ENCODE measurements around the gene DPF3. TPM values are rescaled to one million over a fixed set of nuclear protein-coding genes. Genes with fewer than 3 reads are reported as not detected.

DPF3 gene
- total and polyA plus RNA-seq, 2 of the 13 experiments (the other 11 are each of a cell fraction or from before 2014, with no cell fraction given): 0.09 to 0.60 TPM

GRCh38 chr14:72926292-72927028, 32.6 kb upstream of the DPF3 start, which contains the start of gene DCAF4 (continued):
- TF ChIP-seq ARNT (IDR thresholded peaks at IDR 0.05) (no peak), ZNF383 (CRISPR knock-in tag; IDR thresholded peaks at IDR 0.05; ENCODE audit: borderline replicate concordance) (no peak), CBX1 (IDR thresholded peaks at IDR 0.05; ENCODE audit: low read depth) (no peak), ZNF124 (CRISPR knock-in tag; IDR thresholded peaks at IDR 0.05) (no peak), MIER3 (CRISPR knock-in tag; IDR thresholded peaks at IDR 0.05; ENCODE audit: borderline replicate concordance) (no peak), KLF9 (CRISPR knock-in tag; IDR thresholded peaks at IDR 0.05; ENCODE audit: low read depth) (0 out of 2 replicates have a peak, but pooled peaks have one; percentile 61), ZSCAN12 (CRISPR knock-in tag; IDR thresholded peaks at IDR 0.05) (no peak), ZNF143 (CRISPR knock-in tag; IDR thresholded peaks at IDR 0.05) (no peak), ZNF737 (CRISPR knock-in tag; IDR thresholded peaks at IDR 0.05; ENCODE audit: borderline replicate concordance) (no peak), FOXC1 (CRISPR knock-in tag; IDR thresholded peaks at IDR 0.05; ENCODE audit: borderline replicate concordance) (peak; percentile 77; the same call in 1 of the 2 replicates), SNAPC4 (CRISPR knock-in tag; IDR thresholded peaks at IDR 0.05) (no peak), PREB (CRISPR knock-in tag; IDR thresholded peaks at IDR 0.05) (no peak), GPBP1L1 (CRISPR knock-in tag; IDR thresholded peaks at IDR 0.05) (no peak), ZNF878 (CRISPR knock-in tag; IDR thresholded peaks at IDR 0.05) (no peak), ZNF816 (CRISPR knock-in tag; IDR thresholded peaks at IDR 0.05; ENCODE audit: borderline replicate concordance) (no peak)
- TF ChIP-seq, protein P1, sequence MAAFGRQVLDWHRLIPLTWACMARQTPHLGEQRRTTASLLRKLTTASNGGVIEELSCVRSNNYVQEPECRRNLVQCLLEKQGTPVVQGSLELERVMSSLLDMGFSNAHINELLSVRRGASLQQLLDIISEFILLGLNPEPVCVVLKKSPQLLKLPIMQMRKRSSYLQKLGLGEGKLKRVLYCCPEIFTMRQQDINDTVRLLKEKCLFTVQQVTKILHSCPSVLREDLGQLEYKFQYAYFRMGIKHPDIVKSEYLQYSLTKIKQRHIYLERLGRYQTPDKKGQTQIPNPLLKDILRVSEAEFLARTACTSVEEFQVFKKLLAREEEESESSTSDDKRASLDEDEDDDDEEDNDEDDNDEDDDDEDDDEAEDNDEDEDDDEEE (CRISPR knock-in tag; IDR thresholded peaks at IDR 0.05): 0 out of 2 replicates have a peak, but pooled peaks have one; percentile 79
- TF ChIP-seq, protein P2, sequence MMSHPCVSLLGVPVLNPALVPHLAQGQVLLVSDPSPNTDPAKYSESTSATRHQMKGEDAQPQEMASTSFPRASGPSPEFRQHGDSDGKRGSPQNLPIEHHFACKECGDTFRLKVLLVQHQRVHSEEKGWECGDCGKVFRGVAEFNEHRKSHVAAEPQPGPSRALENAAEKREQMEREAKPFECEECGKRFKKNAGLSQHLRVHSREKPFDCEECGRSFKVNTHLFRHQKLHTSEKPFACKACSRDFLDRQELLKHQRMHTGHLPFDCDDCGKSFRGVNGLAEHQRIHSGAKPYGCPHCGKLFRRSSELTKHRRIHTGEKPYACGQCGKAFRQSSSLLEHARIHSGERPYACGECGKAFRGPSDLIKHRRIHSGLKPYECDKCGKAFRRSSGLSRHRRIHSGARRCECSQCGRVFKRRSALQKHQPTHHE (CRISPR knock-in tag; IDR thresholded peaks at IDR 0.05; ENCODE audit: borderline replicate concordance): no peak
- TF ChIP-seq, protein P3, sequence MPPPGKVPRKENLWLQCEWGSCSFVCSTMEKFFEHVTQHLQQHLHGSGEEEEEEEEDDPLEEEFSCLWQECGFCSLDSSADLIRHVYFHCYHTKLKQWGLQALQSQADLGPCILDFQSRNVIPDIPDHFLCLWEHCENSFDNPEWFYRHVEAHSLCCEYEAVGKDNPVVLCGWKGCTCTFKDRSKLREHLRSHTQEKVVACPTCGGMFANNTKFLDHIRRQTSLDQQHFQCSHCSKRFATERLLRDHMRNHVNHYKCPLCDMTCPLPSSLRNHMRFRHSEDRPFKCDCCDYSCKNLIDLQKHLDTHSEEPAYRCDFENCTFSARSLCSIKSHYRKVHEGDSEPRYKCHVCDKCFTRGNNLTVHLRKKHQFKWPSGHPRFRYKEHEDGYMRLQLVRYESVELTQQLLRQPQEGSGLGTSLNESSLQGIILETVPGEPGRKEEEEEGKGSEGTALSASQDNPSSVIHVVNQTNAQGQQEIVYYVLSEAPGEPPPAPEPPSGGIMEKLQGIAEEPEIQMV (CRISPR knock-in tag; IDR thresholded peaks at IDR 0.05; ENCODE audit: low read depth): no peak
